Lung (tissue), 12 donors: Measurements from ENCODE around the gene HSF2BP. TPM values are rescaled to one million over a fixed set of nuclear protein-coding genes. Genes with fewer than 3 reads are reported as not detected.

Experiments used
- ATAC-seq: fragments of 200-7000 bp; cut with Tn5 transposase; one replicate; pipeline ENCODE4 v1.9.1; 2020; ENCODE audit warnings: moderate number of reproducible peaks; ENCODE audit not compliant: insufficient read depth, low FRiP score
- DNase-seq, 3 donors: peaks; one replicate each; pipeline ENCODE4 v3.0.0-alpha.2; 2013 to 2017
- H3K27ac ChIP-seq, 2 donors: one replicate each; pipeline ENCODE4 v1.5.1; 2013; ENCODE audit warnings: mild to moderate bottlenecking in 2 of 2, moderate library complexity in 2 of 2, control low read depth in 1 of 2, inconsistent platforms in 1 of 2, low read depth in 1 of 2, low read length in 1 of 2
- H3K27me3 ChIP-seq, 3 donors: one replicate each; pipeline ENCODE4 v1.5.1; 2013; ENCODE audit warnings: low read length in 2 of 3; ENCODE audit not compliant: control insufficient read depth in 3 of 3, insufficient read depth in 3 of 3
- H3K36me3 ChIP-seq, 4 donors: one replicate each; pipeline ENCODE4 v1.5.1; 2013; ENCODE audit warnings: low read length in 4 of 4, mild to moderate bottlenecking in 1 of 4, moderate library complexity in 1 of 4; ENCODE audit not compliant: control insufficient read depth in 4 of 4, insufficient read depth in 4 of 4
- H3K4me1 ChIP-seq, 5 donors: one replicate each; pipeline ENCODE4 v1.5.1; 2013; ENCODE audit warnings: low read length in 5 of 5, mild to moderate bottlenecking in 2 of 5, moderate library complexity in 1 of 5; ENCODE audit not compliant: control insufficient read depth in 5 of 5, insufficient read depth in 5 of 5
- H3K4me3 ChIP-seq: one replicate; pipeline ENCODE4 v1.5.1; 2013; ENCODE audit warnings: mild to moderate bottlenecking, control low read depth, moderate library complexity
- H3K9ac ChIP-seq, 2 donors: one replicate each; pipeline ENCODE4 v1.5.1; 2013; ENCODE audit warnings: low read length in 2 of 2, control low read depth in 1 of 2; ENCODE audit not compliant: insufficient read depth in 1 of 2
- H3K9me3 ChIP-seq, 4 donors: one replicate each; pipeline ENCODE4 v1.5.1; 2013; ENCODE audit warnings: low read length in 3 of 4, mild to moderate bottlenecking in 1 of 4, moderate library complexity in 1 of 4; ENCODE audit not compliant: control insufficient read depth in 4 of 4, insufficient read depth in 3 of 4
- CTCF ChIP-seq: IDR thresholded peaks from 2 replicates; pipeline ENCODE4 v1.5.1; 2012; ENCODE audit warnings: mild to moderate bottlenecking; ENCODE audit errors: control extremely low read depth, extremely low read depth
- WGBS, 2 donors: extraction: QIAGEN DNeasy Blood & Tissue Kit; methylation state at CpG; one replicate each; pipeline ENCODE4 v1.1.7; 2013; 5-methylcytosine and 5-hydroxymethylcytosine counted together
- polyA plus RNA-seq, 2 donors: library from polyadenylated mRNA; stranded (reverse); fragments of 200-250 nt; gene quantifications; one replicate each; pipeline ENCODE4 v1.2.1, GENCODE V29; 2013
- total RNA-seq, 2 donors: library from RNA; depleted of rRNA in 1 of 2; stranded (reverse); fragments of >200 nt in 1 of 2; gene quantifications; one replicate each; pipeline ENCODE4 v1.2.1, GENCODE V29; 2014 to 2021
- donor health status: control.
- donor health status: control.
- donor health status: Bipolar disorder and iron deficiency.
- donor health status: healthy.
- donor health status: DM: yes; HTN: yes; CAD: no.

Gene HSF2BP
- total and polyA plus RNA-seq, 4 donors, result 0.46 to 0.71 (median 0.57) TPM

GRCh38 chr21:43645976-43646375, 13.3 kb downstream of the HSF2BP start:
- ATAC-seq, result no peak
- no peak for TF ChIP-seq CTCF
- Histone ChIP-seq H3K27me3 (no peaks in the 10 kb centered on the region), H3K4me3 (no peak overlapping the region), H3K4me1 (peaks cover 0 to 24% (median 7%) of the 10 kb centered on the region in 5 donors), H3K36me3 (no peaks in the 10 kb centered on the region), H3K9ac (no peak overlapping the region), H3K9me3 (no peaks in the 10 kb centered on the region), H3K27ac (peak overlapping the region in 1 of 2 donors; percentile 46)
- WGBS, 2 donors, result 20 to 30% methylated on average over 4 of the region's 4 CpGs
- DNase-seq, result no peak

- no peak overlapping the region for H3K9ac ChIP-seq
- ATAC-seq (no peak), DNase-seq (peak; percentile 79 to 92 (median 90))
- TF ChIP-seq CTCF, result no peak
- H3K27ac ChIP-seq, result peak overlapping the region in 1 of 2 donors; percentile 46
- H3K4me3 ChIP-seq, result no peak overlapping the region
- no peaks in the 10 kb centered on the region for H3K36me3 ChIP-seq
- H3K27me3 ChIP-seq, result no peaks in the 10 kb centered on the region
- H3K9me3 ChIP-seq, result no peaks in the 10 kb centered on the region
- peaks cover 0 to 25% (median 7%) of the 10 kb centered on the region in 5 donors for H3K4me1 ChIP-seq
- WGBS, 2 donors, result 34 to 36% methylated on average over 12 of the region's 12 CpGs
Measured at GRCh38 chr21:43645136-43645891, 14.0 kb downstream of the HSF2BP start.

GRCh38 chr21:43644609-43645008, 14.7 kb downstream of the HSF2BP start:
- Histone ChIP-seq H3K4me1 (peaks cover 0 to 30% (median 7%) of the 10 kb centered on the region in 5 donors), H3K9me3 (no peaks in the 10 kb centered on the region), H3K36me3 (no peaks in the 10 kb centered on the region), H3K27me3 (no peaks in the 10 kb centered on the region), H3K27ac (no peak overlapping the region), H3K4me3 (no peak overlapping the region), H3K9ac (no peak overlapping the region)
- 77 to 81% methylated on average over 6 of the region's 6 CpGs for WGBS, 2 donors
- no peak for ATAC-seq
- DNase-seq, result no peak
- no peak for TF ChIP-seq CTCF

- DNase-seq (no peak), ATAC-seq (no peak)
- no peak overlapping the region for H3K27ac ChIP-seq
- H3K4me3 ChIP-seq, result no peak overlapping the region
- H3K36me3 ChIP-seq, result no peaks in the 10 kb centered on the region
- H3K27me3 ChIP-seq, result no peaks in the 10 kb centered on the region
- peaks cover 0 to 33% (median 7%) of the 10 kb centered on the region in 5 donors for H3K4me1 ChIP-seq
- H3K9me3 ChIP-seq, result no peaks in the 10 kb centered on the region
- 91 to 98% methylated on average over 4 of the region's 4 CpGs for WGBS, 2 donors
- no peak for TF ChIP-seq CTCF
- no peak overlapping the region for H3K9ac ChIP-seq
Measured at GRCh38 chr21:43644071-43644470, 15.2 kb downstream of the HSF2BP start.
